Smooth muscle cell (in vitro differentiated cells): ENCODE results near the gene GLP1R. TPM values are rescaled to one million over a fixed set of nuclear protein-coding genes. Genes with fewer than 3 reads are reported as not detected.

Source experiments
- DNase-seq: peaks from one replicate; lab custom pipeline; 2025; ENCODE audit not compliant: unreplicated experiment; lab: John Stamatoyannopoulos, UW
- H2AFZ ChIP-seq: fragments of 200-600 bp; sonication (generic); 2 replicates; pipeline ENCODE4 v1.6.0; 2016; ENCODE audit warnings: antibody characterized with exemption, low read depth, mild to moderate bottlenecking
- H3F3A ChIP-seq: fragments of 200-600 bp; sonication (generic); 2 replicates; pipeline ENCODE4 v1.6.0; 2017; ENCODE audit warnings: antibody characterized with exemption, low read depth
- H3K27ac ChIP-seq: fragments of 200-600 bp; sonication (generic); 2 replicates; pipeline ENCODE4 v1.5.1; 2016; ENCODE audit warnings: low read depth, mild to moderate bottlenecking
- H3K27me3 ChIP-seq: fragments of 200-600 bp; sonication (generic); 2 replicates; pipeline ENCODE4 v1.6.1; 2016; ENCODE audit warnings: low read depth, mild to moderate bottlenecking
- H3K36me3 ChIP-seq: fragments of 200-600 bp; sonication (generic); 2 replicates; pipeline ENCODE4 v1.5.1; 2016; ENCODE audit warnings: low read depth
- H3K4me1 ChIP-seq: fragments of 200-600 bp; sonication (generic); 2 replicates; pipeline ENCODE4 v1.5.1; 2016; ENCODE audit warnings: low read depth
- H3K4me2 ChIP-seq: fragments of 200-600 bp; sonication (generic); 2 replicates; pipeline ENCODE4 v1.6.0; 2016; ENCODE audit warnings: mild to moderate bottlenecking
- H3K4me3 ChIP-seq: fragments of 200-600 bp; sonication (generic); 2 replicates; pipeline ENCODE4 v1.5.1; 2016; ENCODE audit warnings: mild to moderate bottlenecking
- H3K79me2 ChIP-seq: fragments of 200-600 bp; sonication (generic); 2 replicates; pipeline ENCODE4 v1.6.0; 2016; ENCODE audit warnings: low read depth, mild to moderate bottlenecking
- H3K9ac ChIP-seq: fragments of 200-600 bp; sonication (generic); 2 replicates; pipeline ENCODE4 v1.6.0; 2016; ENCODE audit warnings: low read depth
- H3K9me3 ChIP-seq: fragments of 200-600 bp; sonication (generic); replicated peaks from 2 replicates; pipeline ENCODE4 v1.5.1; 2016; ENCODE audit warnings: low read depth
- H4K20me1 ChIP-seq: fragments of 200-600 bp; sonication (generic); 2 replicates; pipeline ENCODE4 v1.6.0; 2016; ENCODE audit warnings: low read depth
- WGBS: methylation state at CpG from one replicate; pipeline ENCODE4 v1.1.7; 2016; ENCODE audit warnings: low lambda C conversion rate; 5-methylcytosine and 5-hydroxymethylcytosine counted together
- polyA plus RNA-seq: library from polyadenylated mRNA; unstranded; fragments of >200 nt; fragmentation: Nextera tagmentation; extraction: Ambion mirVana; gene quantifications from 2 replicates; pipeline ENCODE4 v1.2.1, GENCODE V29; 2016
- total RNA-seq: library from RNA; depleted of rRNA; stranded (reverse); fragments of >200 nt; gene quantifications from 2 replicates; pipeline ENCODE4 v1.2.3, GENCODE V29; 2014
- TF ChIP-seq, protein P1 (sequence below): fragments of 200-600 bp; sonication (generic); IDR thresholded peaks from 2 replicates; pipeline ENCODE4 v1.5.1; 2017; ENCODE audit warnings: borderline replicate concordance, mild to moderate bottlenecking, antibody characterized with exemption; ENCODE audit not compliant: insufficient read depth, poor library complexity, severe bottlenecking

The GLP1R gene
- total and polyA plus RNA-seq, 2 experiments from 2014 or later, result not detected

DNA sequence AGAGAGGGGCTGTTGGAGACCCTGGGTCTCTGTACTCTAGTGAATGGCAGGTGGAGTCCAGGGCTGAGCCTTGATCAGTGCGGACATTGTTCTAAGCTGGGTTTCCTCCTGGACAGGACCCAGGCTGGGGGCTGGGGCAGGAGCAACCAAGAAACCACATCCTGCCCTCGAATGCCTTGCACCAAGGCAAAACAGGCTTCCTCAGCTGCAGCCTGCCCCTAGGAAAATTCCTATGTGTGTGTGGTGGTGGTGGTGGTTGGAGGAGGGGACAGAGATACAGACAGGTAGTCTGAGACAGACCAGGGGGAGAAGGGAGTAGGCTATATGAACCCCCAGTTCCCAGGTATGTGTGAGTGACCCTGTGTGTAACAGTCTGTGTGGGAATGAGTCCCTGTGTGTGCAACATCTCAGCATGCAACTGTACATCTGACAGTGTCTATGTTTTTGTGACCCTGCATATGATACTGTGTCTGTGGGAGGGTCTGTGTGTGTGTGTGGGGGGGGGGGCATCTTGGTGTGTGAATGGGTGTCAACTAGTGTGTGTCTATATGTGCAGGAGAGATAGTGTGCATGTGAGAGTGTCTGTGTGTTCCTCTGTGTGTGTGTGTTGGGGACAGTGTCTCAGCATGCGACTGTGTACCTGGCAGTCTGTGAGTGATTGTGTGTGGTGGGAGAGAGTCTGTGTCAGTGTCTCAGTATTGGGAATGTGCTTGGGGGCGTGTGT is 3.0 kb downstream of the GLP1R start:
- Histone ChIP-seq H3K4me3 (no peak overlapping the region), H3K9ac (no peak overlapping the region), H3K36me3 (no peaks in the 10 kb centered on the region), H3K27me3 (peaks cover 83% of the 10 kb centered on the region), H3K79me2 (no peaks in the 10 kb centered on the region), H3K4me2 (no peak overlapping the region), H3K9me3 (no peaks in the 10 kb centered on the region), H2AFZ (no peak overlapping the region), H3K27ac (no peak overlapping the region), H3F3A (no peaks in the 10 kb centered on the region), H3K4me1 (peaks cover 6% of the 10 kb centered on the region), H4K20me1 (no peaks in the 10 kb centered on the region)
- 81% methylated on average over 4 of the region's 4 CpGs for WGBS
- DNase-seq, result no peak
- TF ChIP-seq, protein P1, sequence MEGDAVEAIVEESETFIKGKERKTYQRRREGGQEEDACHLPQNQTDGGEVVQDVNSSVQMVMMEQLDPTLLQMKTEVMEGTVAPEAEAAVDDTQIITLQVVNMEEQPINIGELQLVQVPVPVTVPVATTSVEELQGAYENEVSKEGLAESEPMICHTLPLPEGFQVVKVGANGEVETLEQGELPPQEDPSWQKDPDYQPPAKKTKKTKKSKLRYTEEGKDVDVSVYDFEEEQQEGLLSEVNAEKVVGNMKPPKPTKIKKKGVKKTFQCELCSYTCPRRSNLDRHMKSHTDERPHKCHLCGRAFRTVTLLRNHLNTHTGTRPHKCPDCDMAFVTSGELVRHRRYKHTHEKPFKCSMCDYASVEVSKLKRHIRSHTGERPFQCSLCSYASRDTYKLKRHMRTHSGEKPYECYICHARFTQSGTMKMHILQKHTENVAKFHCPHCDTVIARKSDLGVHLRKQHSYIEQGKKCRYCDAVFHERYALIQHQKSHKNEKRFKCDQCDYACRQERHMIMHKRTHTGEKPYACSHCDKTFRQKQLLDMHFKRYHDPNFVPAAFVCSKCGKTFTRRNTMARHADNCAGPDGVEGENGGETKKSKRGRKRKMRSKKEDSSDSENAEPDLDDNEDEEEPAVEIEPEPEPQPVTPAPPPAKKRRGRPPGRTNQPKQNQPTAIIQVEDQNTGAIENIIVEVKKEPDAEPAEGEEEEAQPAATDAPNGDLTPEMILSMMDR, result no peak

DNA sequence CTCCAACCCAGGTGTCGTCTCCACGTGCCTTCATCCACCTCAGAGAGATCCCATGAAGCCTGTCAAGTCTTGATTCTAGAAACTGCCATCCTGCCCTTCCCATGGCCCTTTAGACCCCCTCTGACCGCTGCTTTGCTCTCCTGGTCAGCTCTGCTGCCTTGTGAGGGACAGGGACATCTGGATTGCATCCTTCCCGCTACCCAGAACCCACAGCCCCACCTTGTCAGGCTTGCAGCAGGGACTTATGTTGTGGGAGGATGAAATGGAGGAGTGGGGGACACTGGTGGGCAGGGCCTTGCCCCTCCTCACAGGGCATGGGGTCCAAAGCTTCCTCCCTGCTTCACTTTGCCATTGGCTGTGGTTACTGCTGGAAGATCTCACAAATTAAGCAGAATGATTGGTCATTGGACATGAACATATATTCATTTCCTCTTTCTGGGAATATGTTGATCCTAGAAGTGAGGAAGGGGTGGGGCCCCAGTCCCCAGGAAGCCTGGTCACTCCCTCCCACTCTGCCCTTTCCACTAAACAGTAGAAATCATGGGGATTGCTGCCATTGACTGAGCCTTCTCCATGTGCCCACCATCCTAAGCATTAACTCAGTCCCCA is 4.5 kb downstream of the GLP1R start:
- no peak overlapping the region for H3K4me3 ChIP-seq
- H3K9me3 ChIP-seq, result no peaks in the 10 kb centered on the region
- no peak overlapping the region for H3K9ac ChIP-seq
- peaks cover 72% of the 10 kb centered on the region for H3K27me3 ChIP-seq
- 90% methylated on average over 4 of the region's 4 CpGs for WGBS
- no peak overlapping the region for H3K4me2 ChIP-seq
- H3K27ac ChIP-seq, result no peak overlapping the region
- no peaks in the 10 kb centered on the region for H4K20me1 ChIP-seq
- peaks cover 6% of the 10 kb centered on the region for H3K4me1 ChIP-seq
- no peaks in the 10 kb centered on the region for H3F3A ChIP-seq
- no peak for DNase-seq
- no peaks in the 10 kb centered on the region for H3K36me3 ChIP-seq
- TF ChIP-seq, protein P1, result no peak
- H3K79me2 ChIP-seq, result no peaks in the 10 kb centered on the region
- H2AFZ ChIP-seq, result no peak overlapping the region

DNA sequence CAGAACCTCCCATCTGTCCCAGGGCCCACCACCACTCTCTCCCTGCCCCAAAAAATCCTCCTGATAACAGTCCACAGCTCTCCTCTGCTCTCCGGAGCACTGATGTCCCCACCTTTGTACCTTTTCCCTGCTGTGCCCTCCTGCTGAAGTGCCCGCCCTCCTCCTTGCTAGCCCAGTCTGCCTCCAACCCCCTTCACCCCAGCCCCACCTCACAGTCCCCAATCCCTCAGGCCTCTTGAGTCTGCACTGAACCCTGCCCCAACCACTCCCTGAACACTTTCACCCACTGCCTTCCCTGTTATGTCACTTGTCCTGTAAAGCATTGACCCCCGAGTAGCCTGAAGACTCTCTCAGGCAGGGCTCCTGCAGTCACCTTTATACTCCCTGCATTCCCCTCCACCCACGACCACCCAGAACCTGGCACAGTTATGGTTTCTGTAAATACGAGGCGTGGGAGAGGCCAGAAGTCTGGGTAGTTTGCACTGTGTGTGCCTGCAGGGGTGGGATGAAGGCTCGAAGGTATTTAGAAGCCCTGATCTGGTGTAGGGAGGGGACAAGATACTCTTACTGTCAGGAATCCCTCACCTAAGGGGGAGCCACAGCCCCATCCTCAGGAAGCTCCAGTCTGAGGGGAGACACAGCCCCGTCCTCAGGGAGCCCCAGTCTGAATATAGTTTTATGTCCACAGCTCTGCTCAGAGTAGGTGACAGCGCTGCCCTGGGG is 5.4 kb downstream of the GLP1R start:
- Histone ChIP-seq H3K27ac (no peak overlapping the region), H3K4me1 (peaks cover 1% of the 10 kb centered on the region), H3K9ac (no peak overlapping the region), H3K79me2 (no peaks in the 10 kb centered on the region), H3F3A (no peaks in the 10 kb centered on the region), H3K4me3 (no peak overlapping the region), H3K9me3 (no peaks in the 10 kb centered on the region), H3K27me3 (peaks cover 65% of the 10 kb centered on the region), H3K4me2 (no peak overlapping the region), H3K36me3 (no peaks in the 10 kb centered on the region), H4K20me1 (no peaks in the 10 kb centered on the region), H2AFZ (no peak overlapping the region)
- no peak for DNase-seq
- TF ChIP-seq, protein P1, result no peak
- 82% methylated on average over 9 of the region's 9 CpGs for WGBS
